Endothelial cell of umbilical vein (primary cell): ENCODE measurements around the gene ADCY3. TPM values are rescaled to one million over a fixed set of nuclear protein-coding genes. Genes with fewer than 3 reads are reported as not detected.

Source experiments
- BruUV-seq: library from RNA; stranded (reverse); fragments of 400-500 nt; replicated peaks from 2 replicates; lab custom pipeline; 2021; lab: Mats Ljungman, UMichigan
- CTCF ChIA-PET: fragments of 300-600, 350-600 bp; sonication (Branson Sonifier 250); formaldehyde crosslinking; loops from one replicate; lab custom pipeline; 2021; ENCODE audit warnings: antibody characterized with exemption, inconsistent platforms; lab: Charles Lee
- POLR2A ChIA-PET: fragments of 300-600, 350-600 bp; sonication (Branson Sonifier 250); formaldehyde crosslinking; loops from one replicate; lab custom pipeline; 2021; ENCODE audit warnings: antibody characterized with exemption, inconsistent platforms; lab: Charles Lee
- DNase-seq: peaks from one replicate; pipeline ENCODE4 v3.0.0-alpha.2; 2011; ENCODE audit warnings: low read depth, low spot score
- FAIRE-seq: peaks from 2 replicates; lab custom pipeline; 2011; peaks lifted over from hg19 to GRCh38; lab: Jason Lieb, UNC
- H2AFZ ChIP-seq: 2 replicates; pipeline ENCODE4 v1.6.0; 2012; ENCODE audit warnings: low read depth, low read length, control low read depth, inconsistent platforms
- H3K27ac ChIP-seq: 2 replicates; pipeline ENCODE4 v1.5.1; 2011; ENCODE audit warnings: low read depth, mild to moderate bottlenecking, control low read depth, low read length, moderate library complexity; ENCODE audit not compliant: insufficient read depth
- H3K27me3 ChIP-seq, 2 experiments: 2 replicates each; pipeline versions ENCODE4 v1.6.0 to v1.6.1; 2011; ENCODE audit warnings: low read length in 2 of 2, mixed read lengths in 1 of 2; ENCODE audit not compliant: control insufficient read depth in 2 of 2, insufficient read depth in 2 of 2
- H3K36me3 ChIP-seq, 2 experiments: 2 replicates in 1 of 2; 3 replicates in 1 of 2; pipeline ENCODE4 v1.5.1; 2011; ENCODE audit warnings: low read length in 2 of 2, mild to moderate bottlenecking in 1 of 2, moderate library complexity in 1 of 2; ENCODE audit not compliant: control insufficient read depth in 2 of 2, insufficient read depth in 2 of 2; ENCODE audit errors: extremely low read depth in 1 of 2
- H3K4me1 ChIP-seq: 3 replicates; pipeline ENCODE4 v1.5.1; 2011; ENCODE audit warnings: mild to moderate bottlenecking, low read length; ENCODE audit not compliant: control insufficient read depth, insufficient read depth; ENCODE audit errors: extremely low read depth
- H3K4me2 ChIP-seq: 2 replicates; pipeline ENCODE4 v1.6.1; 2011; ENCODE audit warnings: low read length, control low read depth, mixed read lengths; ENCODE audit not compliant: insufficient read depth
- H3K4me3 ChIP-seq, 3 experiments: fragments of 200-600 bp in 1 of 3; sonication (generic), shearing (Covaris generic) in 1 of 3; replicated peaks in 1 of 3; 2 replicates each; pipeline ENCODE4 v1.5.1; 2011 to 2016; ENCODE audit warnings: control low read depth in 3 of 3, low read length in 3 of 3, mild to moderate bottlenecking in 2 of 3, inconsistent platforms in 1 of 3, low read depth in 1 of 3, moderate library complexity in 1 of 3; ENCODE audit not compliant: insufficient read depth in 1 of 3
- H3K79me2 ChIP-seq: 2 replicates; pipeline ENCODE4 v1.6.0; 2012; ENCODE audit warnings: low read length, inconsistent platforms; ENCODE audit not compliant: control insufficient read depth, insufficient read depth
- H3K9ac ChIP-seq: replicated peaks from 2 replicates; pipeline ENCODE3; 2011; ENCODE audit warnings: low read length, control low read depth; ENCODE audit not compliant: insufficient read depth; ENCODE audit errors: extremely low read depth
- H3K9me1 ChIP-seq: replicated peaks from 3 replicates; pipeline ENCODE4 v1.6.0; 2011; ENCODE audit warnings: mild to moderate bottlenecking, low read length; ENCODE audit not compliant: control insufficient read depth, insufficient read depth; ENCODE audit errors: extremely low read depth
- H3K9me3 ChIP-seq: replicated peaks from 2 replicates; pipeline ENCODE4 v1.5.1; 2012; ENCODE audit warnings: low read length, inconsistent platforms; ENCODE audit not compliant: control insufficient read depth, insufficient read depth
- H4K20me1 ChIP-seq: replicated peaks from 2 replicates; pipeline ENCODE3; 2011; ENCODE audit warnings: mild to moderate bottlenecking, low read length; ENCODE audit not compliant: control insufficient read depth, insufficient read depth; ENCODE audit errors: extremely low read depth
- EZH2 ChIP-seq: IDR thresholded peaks from 2 replicates; pipeline ENCODE4 v1.6.1; 2012; ENCODE audit warnings: borderline replicate concordance, low read depth, mild to moderate bottlenecking, moderate library complexity, low read length, inconsistent platforms; ENCODE audit not compliant: severe bottlenecking
- JUN ChIP-seq: IDR thresholded peaks from 2 replicates; pipeline ENCODE4 v1.6.1; 2011; ENCODE audit warnings: borderline replicate concordance, low read depth; ENCODE audit not compliant: insufficient read length, insufficient read depth
- MYC ChIP-seq: IDR thresholded peaks from one replicate; pipeline ENCODE4 v1.6.1; 2011; ENCODE audit warnings: mild to moderate bottlenecking, low read depth, low read length
- POLR2A ChIP-seq: IDR thresholded peaks from 2 replicates; pipeline ENCODE4 v1.6.1; 2012; ENCODE audit warnings: low read depth, mild to moderate bottlenecking, control low read depth, low read length
- POLR2AphosphoS5 ChIP-seq: IDR thresholded peaks from 2 replicates; pipeline ENCODE4 v1.6.1; 2012; ENCODE audit warnings: low read depth, mild to moderate bottlenecking, control low read depth, low read length, moderate library complexity; ENCODE audit not compliant: insufficient read depth
- dilution Hi-C: fragments of 300-500 bp; cut with MboI; formaldehyde crosslinking; loops from one replicate; pipeline ENCODE4 v1.15.0; 2019; ENCODE audit warnings: low sequenced_read_pairs; ENCODE audit not compliant: extremely low pct_ligation_motif_present
- intact Hi-C: fragments of 100-400 bp; cut with micrococcal nuclease; formaldehyde crosslinking; loops from one replicate; pipeline ENCODE4 v1.10.0; 2022
- polyA plus RNA-seq, 4 experiments: library from polyadenylated mRNA; depleted of rRNA in 3 of 4; stranded (reverse) in 3 of 4; unstranded in 1 of 4; fragments of >200 nt; gene quantifications; 2 replicates each; pipeline versions ENCODE4 v1.2.1 to v1.2.3, GENCODE V29; 2011 to 2012; ENCODE audit warnings: missing spikeins in 1 of 4
- total RNA-seq: library from RNA; stranded (reverse); gene quantifications from 2 replicates; pipeline ENCODE4 v1.2.3, GENCODE V29; 2021
- TF ChIP-seq, protein P1 (sequence below), 2 donors: IDR thresholded peaks; 1 replicate in 1 of 2; 2 replicates in 1 of 2; pipeline ENCODE4 v1.5.1; 2011; ENCODE audit warnings: low read length in 2 of 2, mild to moderate bottlenecking in 2 of 2, moderate library complexity in 2 of 2, control low read depth in 1 of 2, inconsistent platforms in 1 of 2, low read depth in 1 of 2; ENCODE audit not compliant: insufficient read depth in 1 of 2; ENCODE audit errors: extremely low read depth in 1 of 2
- TF ChIP-seq, protein P2 (sequence below): IDR thresholded peaks from 2 replicates; pipeline ENCODE4 v1.6.1; 2011; ENCODE audit not compliant: insufficient read depth, insufficient read length

The ADCY3 gene
- total and polyA plus RNA-seq, 2 donors (not counting 3 experiments of a cell fraction or from before 2014, with no cell fraction given): 54.0 to 61.3 TPM

GRCh38 chr2:24836706-24837105, 83.3 kb downstream of the ADCY3 start:
- Histone ChIP-seq H3K4me2 (no peak overlapping the region), H3K4me1 (no peaks in the 10 kb centered on the region), H3K36me3 (peaks cover 0 to 3% of the 10 kb centered on the region in 2 experiments), H3K27ac (no peak overlapping the region), H4K20me1 (no peaks in the 10 kb centered on the region), H3K4me3 (no peak overlapping the region), H3K9me1 (no peaks in the 10 kb centered on the region), H2AFZ (no peak overlapping the region), H3K9ac (no peak overlapping the region), H3K9me3 (no peaks in the 10 kb centered on the region), H3K79me2 (no peaks in the 10 kb centered on the region), H3K27me3 (no peaks in the 10 kb centered on the region)
- TF ChIP-seq POLR2A: no peak
- no peak for TF ChIP-seq EZH2
- TF ChIP-seq MYC: no peak
- TF ChIP-seq JUN: no peak
- TF ChIP-seq, protein P1, sequence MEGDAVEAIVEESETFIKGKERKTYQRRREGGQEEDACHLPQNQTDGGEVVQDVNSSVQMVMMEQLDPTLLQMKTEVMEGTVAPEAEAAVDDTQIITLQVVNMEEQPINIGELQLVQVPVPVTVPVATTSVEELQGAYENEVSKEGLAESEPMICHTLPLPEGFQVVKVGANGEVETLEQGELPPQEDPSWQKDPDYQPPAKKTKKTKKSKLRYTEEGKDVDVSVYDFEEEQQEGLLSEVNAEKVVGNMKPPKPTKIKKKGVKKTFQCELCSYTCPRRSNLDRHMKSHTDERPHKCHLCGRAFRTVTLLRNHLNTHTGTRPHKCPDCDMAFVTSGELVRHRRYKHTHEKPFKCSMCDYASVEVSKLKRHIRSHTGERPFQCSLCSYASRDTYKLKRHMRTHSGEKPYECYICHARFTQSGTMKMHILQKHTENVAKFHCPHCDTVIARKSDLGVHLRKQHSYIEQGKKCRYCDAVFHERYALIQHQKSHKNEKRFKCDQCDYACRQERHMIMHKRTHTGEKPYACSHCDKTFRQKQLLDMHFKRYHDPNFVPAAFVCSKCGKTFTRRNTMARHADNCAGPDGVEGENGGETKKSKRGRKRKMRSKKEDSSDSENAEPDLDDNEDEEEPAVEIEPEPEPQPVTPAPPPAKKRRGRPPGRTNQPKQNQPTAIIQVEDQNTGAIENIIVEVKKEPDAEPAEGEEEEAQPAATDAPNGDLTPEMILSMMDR (IDR thresholded peaks at IDR 0.05; ENCODE audit: extremely low read depth in 1 of 2, insufficient read depth in 1 of 2, low read depth in 1 of 2, low read length in 2 of 2): no peak
- TF ChIP-seq, protein P2, sequence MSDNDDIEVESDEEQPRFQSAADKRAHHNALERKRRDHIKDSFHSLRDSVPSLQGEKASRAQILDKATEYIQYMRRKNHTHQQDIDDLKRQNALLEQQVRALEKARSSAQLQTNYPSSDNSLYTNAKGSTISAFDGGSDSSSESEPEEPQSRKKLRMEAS: no peak
- TF ChIP-seq POLR2AphosphoS5: no peak
- FAIRE-seq: no peak
- BruUV-seq: no TSS peak
- intact Hi-C loops (no loop called here), dilution Hi-C loops (no loop called here)
- ChIA-PET CTCF (interaction anchor here (1.5 kb wide), 1 partner anchor 9 kb away, joined by 3 read pairs; no protein-coding TSS in a partner anchor), POLR2A (no interaction called here)
- no peak for DNase-seq
